HG03066 (cell line): ENCODE measurements around the gene CPEB1.

ENCODE experiments used
- ATAC-seq: cut with Tn5 transposase; IDR thresholded peaks from one replicate; pipeline ENCODE4 v1.9.1; 2021; ENCODE audit warnings: low read depth; ENCODE audit not compliant: unreplicated experiment

CPEB1 gene

DNA sequence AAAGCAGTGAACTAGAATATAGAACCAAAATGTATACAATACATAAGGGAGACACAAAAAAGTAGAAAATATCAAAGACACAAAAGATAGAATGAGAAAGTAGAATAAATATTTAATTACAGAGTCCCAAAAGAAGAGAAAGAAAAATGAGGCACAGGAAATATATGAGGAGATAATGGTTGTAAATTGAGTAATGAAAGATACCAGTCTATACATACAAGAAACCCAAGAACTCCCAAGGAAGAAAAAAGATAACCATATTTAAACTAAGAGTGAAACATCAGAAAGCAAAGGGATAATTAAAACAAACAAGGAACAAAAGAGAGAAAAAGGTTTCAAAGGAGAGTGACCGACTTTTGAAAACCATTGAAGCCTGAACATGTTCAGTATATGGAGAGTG lies 47.3 kb downstream of the CPEB1 start:
- ATAC-seq, result no peak

DNA sequence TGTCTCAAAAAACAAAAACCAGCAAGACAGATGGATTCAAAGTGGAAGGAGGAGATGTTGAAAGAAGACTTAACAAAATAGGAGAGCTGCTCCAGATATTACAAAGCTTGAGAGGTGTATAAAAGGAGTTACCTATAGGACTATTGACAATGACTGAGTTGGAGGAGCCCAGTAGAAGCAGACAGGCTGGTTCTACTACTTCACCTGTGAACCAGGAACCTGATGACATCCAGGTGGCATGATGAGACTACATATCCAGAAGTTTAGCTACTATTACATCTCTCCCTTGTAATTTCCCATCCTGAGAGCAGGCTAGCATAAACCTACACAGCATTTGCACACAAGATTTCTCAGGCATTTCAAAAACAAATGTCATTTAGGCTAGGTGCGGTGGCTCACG lies 49.3 kb downstream of the CPEB1 start:
- ATAC-seq, result no peak

DNA sequence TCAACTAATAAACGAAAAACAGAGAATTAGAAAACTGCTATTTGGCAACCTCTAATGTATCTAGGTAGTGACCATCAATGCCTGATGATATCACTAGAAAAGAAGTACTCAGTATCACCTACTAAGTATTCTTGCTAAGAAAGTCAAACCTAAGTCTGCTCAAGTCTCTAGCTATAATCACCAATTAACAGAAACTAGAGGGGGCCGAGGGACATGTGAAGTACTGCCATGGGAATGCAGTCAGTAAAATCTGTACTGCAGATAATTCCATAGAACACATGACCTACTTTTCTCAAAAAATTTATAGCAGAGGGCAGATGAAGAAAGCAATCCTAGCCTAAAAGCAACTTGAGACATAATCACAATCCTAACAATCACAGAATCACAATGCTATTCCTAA lies 51.4 kb downstream of the CPEB1 start:
- ATAC-seq, result no peak

DNA sequence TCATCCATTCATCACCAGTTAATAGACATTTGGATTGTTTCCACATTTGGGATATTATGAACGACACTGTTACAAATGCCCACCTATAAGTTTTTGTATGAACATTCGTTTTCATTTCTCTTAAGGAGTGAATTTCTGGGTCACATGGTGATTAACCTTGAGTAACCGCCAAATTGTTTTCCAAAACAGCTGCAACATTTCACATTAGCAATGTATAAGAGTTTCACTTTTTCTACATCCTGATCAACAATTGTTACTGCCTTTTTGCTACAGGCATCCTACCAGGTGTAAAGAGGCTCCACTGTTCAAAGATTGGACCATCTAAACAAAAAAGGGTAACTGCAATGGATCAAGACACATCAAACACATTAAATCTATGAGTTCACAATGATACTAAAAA lies 52.0 kb downstream of the CPEB1 start:
- ATAC-seq, result no peak

DNA sequence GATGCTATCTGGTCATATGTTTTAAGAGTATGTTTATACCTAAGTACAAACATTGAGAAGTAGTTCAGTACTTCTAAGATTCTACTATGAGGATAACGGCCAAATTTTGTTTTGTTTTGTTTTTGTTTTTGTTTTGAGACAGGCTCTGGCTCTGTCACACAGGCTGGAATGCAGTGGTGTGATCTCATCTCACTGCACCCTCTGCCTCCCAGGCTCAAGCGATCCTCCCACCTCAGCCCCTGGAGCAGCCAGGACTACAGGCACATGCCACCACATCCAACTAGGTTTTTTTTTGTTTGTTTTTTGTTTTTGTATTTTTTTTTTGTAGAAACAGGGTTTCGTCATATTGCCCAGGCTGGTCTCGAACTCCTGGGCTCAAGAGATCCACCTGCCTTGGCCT lies 59.4 kb downstream of the CPEB1 start:
- no peak for ATAC-seq

DNA sequence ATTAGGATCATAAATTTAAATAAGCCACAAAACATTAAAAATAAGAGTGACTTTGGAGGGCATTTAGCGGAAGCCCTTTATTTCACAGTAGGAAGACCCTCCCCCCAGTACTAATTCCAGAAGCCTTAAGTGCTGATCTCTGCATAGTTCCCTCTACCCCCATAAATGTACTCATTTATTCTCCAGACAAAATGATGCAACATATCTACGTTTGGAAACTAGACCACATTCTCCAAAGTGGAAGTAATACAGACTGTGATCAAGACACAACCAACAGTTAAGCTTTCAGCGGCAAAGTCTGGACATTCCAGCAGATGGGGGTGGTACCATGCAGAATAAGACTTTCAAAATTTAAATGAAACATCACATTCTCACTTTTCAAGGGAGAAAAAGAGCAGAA lies 62.1 kb downstream of the CPEB1 start:
- no peak for ATAC-seq

DNA sequence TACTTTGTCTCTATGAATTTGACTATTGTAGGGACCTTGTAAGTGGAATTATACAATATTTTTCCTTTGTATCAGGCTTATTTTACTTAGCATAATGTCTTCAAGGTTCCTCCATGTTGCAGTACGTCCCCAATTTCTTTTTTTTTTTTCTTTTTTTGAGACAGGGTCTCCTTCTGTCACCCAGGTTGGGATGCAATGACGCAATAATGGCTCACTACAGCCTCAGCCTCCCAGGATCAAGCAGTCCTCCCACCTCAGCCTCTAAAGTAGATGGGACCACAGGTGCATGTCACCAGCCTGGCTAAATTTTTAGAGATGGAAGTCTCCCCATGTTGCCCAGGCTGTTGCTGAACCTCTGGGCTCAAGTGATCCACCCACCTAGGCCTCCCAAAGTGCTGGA lies 66.5 kb downstream of the CPEB1 start:
- no peak for ATAC-seq

DNA sequence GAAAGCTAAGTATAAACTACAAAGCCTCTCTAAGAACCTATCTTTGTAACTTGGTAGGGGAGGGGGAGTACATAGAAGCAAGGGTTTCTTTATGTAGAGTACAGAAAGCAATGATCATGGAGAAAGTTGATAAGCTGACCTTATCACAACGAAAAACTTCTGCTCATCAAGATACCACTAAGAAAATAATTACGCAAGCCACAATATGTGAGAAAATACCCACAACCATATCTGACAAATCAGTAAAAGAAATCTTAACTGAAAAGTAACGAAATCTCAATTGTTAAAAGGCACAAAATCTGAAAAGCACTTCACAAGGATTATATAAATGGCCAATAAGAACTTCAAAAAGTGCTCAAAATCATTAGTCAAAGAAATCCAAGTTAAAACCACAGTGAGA lies 71.8 kb downstream of the CPEB1 start:
- no peak for ATAC-seq

DNA sequence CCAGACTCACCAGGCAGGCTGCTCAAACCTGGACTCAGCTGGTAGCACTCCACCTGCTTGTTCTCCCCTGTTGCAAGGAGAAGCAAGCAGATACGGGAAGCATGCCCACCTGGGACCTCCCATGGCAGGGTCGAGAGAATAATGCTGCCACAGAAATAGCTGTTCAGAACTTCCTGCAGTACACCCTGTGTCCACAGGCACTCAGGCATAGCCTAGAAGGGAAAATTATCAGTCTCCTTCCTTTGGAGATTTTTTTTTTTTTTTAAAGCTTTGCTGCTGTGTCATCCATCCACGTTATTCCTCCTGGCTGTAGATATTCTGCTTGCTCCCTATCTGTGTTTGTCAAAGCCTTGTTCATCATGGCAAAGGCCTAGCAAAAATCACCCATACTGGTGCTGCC lies 74.2 kb downstream of the CPEB1 start:
- no peak for ATAC-seq

DNA sequence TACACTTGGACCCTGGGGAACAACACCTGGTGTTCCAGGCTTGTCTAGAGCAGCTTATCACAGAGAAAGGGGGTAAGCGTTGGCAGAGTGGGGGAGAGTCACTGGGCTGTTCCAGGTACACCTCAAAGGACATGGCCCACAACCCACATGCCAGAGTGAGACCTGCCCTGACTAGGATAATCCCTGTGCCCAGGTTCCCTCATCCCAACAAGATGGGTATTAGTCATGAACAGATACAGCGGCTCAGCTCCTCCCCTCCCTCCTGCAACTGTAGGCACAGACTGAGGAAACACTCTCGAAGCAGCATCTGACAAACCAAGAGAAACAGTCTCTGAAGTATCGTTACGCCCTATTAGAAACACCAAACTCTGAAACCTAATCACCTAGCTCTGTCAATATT lies 74.9 kb downstream of the CPEB1 start:
- ATAC-seq, result no peak

DNA sequence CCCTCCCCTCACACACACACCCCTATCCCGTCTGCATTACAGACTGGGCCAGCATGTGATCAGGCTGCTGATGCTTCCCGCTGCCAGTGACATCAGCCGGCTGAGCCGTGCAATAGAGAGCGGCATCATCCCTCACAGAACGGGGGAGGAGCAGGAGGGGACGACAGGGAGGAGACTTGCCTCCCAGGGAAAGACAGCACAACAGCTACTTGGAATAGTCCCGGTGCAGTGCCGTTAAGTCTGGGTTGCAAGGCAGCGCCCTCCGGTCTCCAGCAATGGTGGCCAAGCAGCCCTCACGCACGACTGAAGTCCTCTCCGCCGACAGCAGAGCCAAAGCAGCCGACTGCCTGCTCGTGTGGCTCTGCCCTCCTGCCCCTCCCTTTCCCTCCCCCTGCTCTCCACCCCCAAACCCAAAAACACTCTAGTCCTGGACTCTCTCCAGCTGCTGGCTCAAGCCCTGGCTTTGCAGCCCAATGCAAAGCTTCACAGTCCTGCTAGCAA lies 75.4 kb downstream of the CPEB1 start:
- ATAC-seq, result no peak

DNA sequence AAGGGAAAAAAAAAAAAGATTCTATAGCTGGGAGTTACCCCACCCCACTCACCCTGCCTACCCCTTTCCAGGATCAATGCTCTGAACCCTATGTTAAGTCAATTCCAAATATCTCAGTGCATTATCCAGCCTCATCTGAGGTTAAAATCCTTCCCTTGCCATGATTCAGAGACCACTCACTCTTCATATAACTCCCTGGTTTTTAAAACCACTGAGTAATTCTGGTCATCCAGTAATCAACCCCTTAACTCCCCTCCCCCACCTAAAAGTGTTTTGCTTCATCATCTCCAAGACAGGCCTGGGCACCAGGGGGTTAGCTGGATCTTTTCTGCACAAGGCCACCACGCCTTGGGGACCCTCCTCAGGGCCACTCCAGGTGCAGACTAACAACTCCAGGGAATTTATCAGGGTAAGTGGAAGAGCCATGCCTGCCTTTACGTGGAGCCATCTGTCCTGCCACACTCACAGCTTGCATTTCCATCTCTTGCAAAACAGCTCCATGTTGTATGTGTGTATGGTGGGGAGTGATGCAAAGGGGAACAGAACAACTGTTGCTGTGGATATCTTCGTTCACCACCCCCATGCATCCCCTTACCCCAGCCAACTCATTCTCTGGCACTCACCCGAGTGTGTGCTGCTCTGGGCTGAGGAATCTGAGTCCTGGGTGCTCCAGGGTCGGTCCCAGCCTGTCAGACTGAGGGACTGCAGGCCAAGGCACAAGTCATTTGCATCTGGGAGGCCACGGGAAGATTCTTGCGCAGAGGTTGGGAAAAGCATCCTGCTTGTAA lies 76.2 kb downstream of the CPEB1 start:
- ATAC-seq, result no peak

DNA sequence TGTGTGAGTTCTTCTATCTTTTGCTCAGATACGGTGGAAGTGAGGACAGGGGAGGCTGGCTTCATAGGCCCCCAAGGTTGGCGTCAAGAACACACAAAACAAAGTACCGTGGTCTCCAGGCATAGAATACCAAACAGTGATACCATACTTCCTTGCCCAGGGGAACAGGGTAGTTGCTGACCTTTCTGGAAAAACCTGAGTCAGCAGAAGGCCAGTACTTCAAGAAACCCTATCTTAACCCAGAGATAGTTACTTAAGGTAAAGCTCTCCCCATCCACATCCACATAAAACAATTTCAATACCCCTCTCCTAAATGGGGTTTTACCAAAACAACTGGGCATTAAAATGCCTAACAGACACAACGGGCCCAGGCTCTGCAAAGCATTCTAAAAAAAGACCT lies 77.3 kb downstream of the CPEB1 start:
- no peak for ATAC-seq

DNA sequence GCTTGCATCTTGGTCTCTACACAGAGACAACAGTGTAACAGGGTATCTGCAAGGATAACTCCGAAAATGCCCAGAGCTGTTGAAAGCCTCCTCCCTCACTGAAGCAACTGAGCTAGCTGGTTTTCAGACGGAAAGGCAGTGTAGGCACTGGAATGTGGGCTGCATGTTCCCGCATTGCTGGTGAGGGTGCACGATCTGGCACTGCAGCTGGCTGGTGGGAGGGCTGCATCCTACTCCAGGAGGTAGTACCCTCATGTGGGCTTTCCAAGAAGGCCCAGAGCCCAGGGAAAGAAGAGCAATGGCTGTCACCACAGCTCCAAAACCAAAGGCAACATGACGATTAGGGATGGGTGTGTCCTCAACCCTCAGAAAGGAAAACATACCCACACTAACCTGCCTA lies 78.2 kb downstream of the CPEB1 start:
- ATAC-seq, result no peak

DNA sequence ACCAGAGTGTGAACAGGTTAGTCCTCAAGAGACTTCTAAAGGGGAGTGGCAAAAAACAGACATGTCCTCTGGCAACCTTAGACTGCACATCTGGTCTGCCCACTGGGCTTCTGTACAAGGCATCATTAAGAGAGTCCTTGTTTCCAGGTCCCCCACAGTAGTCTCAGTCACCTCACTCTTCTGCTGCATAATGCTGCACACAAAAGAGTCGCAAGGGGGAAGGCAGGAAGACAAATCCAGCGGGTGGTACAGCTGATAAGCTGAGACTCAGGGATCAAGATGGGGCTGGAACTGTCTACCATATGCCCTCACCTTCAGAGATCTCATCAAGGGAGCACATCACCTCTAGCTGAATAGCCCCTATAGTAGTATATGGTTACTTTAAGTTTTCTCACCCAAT lies 79.5 kb downstream of the CPEB1 start:
- ATAC-seq, result no peak

DNA sequence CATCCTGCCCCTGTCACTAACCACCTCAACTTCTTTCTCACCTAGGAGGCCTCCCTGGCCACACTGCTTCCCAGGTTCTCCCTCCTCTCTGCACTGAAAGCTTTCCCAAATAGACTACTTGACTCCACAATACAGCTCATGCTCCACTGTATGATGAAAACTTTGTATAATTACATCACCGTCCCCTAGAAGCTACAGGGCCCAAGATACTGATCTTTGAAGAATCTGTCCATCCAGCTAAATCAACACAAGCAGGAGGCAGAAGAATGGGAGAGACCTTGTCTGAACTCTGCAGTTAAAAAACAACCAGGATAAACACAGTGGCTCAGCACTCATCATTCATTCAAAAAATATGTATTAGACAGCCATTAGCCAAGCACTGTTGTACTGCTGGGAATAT lies 80.5 kb downstream of the CPEB1 start:
- no peak for ATAC-seq

DNA sequence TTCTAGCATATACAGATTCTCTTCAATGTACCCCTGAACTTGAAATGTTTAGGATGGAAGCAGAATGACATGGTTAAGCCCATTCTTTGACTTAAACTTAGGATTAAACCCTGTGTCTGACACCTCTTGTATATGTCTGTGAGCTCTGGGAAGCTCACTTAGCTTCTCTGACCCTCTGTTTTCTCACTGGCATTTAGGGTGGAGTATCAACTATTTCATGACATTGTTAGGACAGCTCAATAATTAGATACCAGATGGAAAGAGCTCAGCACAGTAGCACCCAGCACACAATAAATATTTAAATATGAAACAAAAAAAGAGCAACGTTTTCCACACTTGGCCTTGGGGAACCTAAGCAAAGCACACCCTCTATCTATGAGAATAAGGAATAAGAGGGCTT lies 88.7 kb downstream of the CPEB1 start:
- ATAC-seq, result no peak

DNA sequence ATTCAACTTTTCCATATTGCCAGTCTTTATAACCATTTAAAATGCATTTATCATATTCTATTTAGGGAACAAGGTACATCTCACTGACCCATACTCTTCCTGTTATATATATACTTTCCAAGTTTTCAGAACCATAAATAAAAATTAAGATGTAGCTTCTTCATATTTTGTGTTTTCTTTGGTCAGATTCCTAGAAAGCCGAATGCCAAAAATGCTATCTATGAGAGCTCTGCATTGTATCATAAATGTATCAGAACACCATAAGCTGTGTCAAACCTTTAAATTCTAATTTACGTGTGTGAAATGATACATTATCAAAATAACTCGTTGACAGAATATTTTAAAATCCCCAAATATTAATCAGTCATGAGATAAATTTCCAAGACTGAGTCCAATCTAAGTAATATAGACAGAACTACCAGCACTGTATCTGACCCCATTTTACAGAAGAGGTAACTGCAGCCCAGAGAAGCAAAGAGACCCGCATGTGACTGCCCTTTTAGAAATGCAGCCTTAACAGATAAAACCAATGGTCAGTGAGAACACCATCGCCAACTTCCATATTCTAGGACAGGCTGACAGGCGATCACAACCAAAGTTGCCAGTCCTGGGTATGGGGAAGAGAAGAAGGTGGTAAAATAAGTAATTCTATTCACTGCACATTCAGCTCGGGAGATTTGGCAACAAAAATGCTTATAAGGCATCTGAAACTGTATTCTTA lies 90.7 kb downstream of the CPEB1 start:
- ATAC-seq, result no peak

DNA sequence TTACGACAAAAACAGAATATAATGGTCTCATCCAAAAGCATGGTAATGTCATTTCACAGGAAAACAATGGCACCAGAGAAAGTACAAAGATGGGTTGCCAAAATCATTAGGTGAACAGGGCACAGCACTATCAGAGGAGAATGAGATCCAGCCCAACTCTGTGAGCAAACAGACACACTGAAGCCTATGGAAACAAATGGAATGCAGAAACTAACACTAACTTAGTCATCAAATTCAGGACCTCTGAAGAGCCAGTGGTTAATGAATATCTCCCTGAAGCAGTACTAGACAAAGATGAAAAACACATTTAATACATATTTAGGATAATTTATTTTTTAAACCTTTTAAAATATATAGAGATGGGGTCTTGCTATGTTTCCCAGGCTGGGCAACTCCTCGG lies 92.3 kb downstream of the CPEB1 start:
- no peak for ATAC-seq

DNA sequence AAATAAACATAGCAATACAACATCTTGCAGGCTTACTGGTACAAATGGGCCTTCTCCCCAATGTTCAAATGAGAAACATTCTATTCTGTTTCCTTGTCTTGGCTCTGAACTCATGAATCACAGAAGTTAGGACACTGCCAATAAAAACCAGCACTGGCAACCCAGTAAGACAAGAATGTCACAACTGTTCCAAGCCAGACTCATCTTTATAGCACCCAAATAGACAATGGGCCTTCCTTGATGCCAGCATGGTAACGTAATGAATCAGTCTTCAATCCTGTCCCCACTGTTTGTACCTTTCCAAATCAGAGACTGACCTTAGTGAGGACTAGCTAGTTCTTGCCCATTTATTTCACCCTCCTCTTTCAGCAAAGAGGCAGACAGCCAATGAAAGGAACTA lies 92.8 kb downstream of the CPEB1 start:
- ATAC-seq, result no peak

DNA sequence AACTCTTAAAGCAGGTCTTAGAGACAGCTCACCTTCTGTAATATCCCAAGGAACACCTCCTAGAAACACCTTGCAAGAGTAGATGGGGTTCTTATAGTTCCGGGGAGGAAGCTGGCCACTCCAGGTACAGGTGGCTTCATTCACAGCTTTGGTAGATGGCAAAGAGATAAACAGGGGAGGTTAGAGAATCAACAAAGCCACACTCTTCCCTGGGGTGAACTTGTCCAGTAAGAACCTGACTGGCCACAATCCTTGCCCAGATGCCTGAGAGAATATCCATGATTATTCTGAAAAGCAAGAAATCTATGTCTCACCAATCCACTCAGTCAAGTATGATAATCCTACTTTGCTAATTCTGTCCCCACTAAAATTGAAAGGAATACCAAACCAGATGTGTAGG lies 93.3 kb downstream of the CPEB1 start:
- no peak for ATAC-seq

DNA sequence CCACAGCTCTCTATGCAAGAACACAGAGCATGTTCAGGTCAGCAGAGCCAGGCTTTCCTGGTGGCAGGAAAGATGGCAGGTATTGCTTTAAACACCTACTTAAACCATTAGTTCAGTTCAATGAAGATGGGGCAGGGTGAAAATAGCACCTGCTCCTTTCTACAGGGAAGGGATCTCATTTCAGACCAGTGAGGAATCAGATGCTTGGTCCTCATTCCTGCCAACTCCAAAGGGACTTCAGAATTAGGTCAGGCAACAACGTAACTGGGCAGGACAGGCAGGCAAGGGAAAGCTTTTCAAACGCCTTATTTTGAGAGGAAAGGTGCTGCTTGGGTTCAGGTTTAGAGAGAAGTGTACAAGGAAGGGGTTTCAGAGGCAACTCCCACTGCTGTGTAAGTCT lies 94.3 kb downstream of the CPEB1 start:
- no peak for ATAC-seq
